HepG2 (cell line): ENCODE measurements around the gene FBXW4. TPM values are rescaled to one million over a fixed set of nuclear protein-coding genes. Genes with fewer than 3 reads are reported as not detected.
A peak's percentile ranks its signal among the peaks of the same experiment; 100 is the strongest.

Experiments
- ATAC-seq: fragments of 200-7000 bp; cut with Tn5 transposase; 3 replicates; pipeline ENCODE4 v1.9.1; 2020; ENCODE audit warnings: mild to moderate bottlenecking, moderate library complexity
- BruUV-seq: library from RNA; stranded (reverse); fragments of 400-500 nt; replicated peaks from 2 replicates; lab custom pipeline; 2021; lab: Mats Ljungman, UMichigan
- CTCF ChIA-PET: fragments of 300-600 bp; formaldehyde crosslinking; extraction: SDS; loops from one replicate; lab custom pipeline; 2021; ENCODE audit warnings: low total read pairs, inconsistent platforms, low intra/inter-chr PET ratio; lab: Yijun Ruan, JAX
- POLR2A ChIA-PET: fragments of 350-600 bp; sonication (Branson Sonifier 250); formaldehyde crosslinking; loops from one replicate; lab custom pipeline; 2020; ENCODE audit warnings: antibody characterized with exemption, inconsistent platforms; lab: Yijun Ruan, JAX
- DNase-seq: peaks from one replicate; pipeline ENCODE4 v3.0.0-alpha.2; 2015; ENCODE audit warnings: low spot score
- FAIRE-seq: peaks from 3 replicates; lab custom pipeline; 2011; peaks lifted over from hg19 to GRCh38; lab: Jason Lieb, UNC
- H2AFZ ChIP-seq: one replicate; pipeline ENCODE4 v1.6.1; 2011; ENCODE audit warnings: low read length, inconsistent platforms
- H3K27ac ChIP-seq: fragments of 300-600 bp; 3 replicates; pipeline ENCODE4 v1.8.0; 2011; ENCODE audit warnings: mixed run types, mild to moderate bottlenecking, mixed read lengths, low read length, inconsistent platforms; ENCODE audit not compliant: insufficient read depth; ENCODE audit errors: extremely low read length
- H3K27me3 ChIP-seq, 2 experiments: fragments of 200-600 bp in 1 of 2; 2 replicates in 1 of 2; 3 replicates in 1 of 2; pipeline versions ENCODE4 v1.6.0 to v1.8.0; 2011; ENCODE audit warnings: low read length in 2 of 2, mild to moderate bottlenecking in 2 of 2, moderate library complexity in 2 of 2, inconsistent platforms in 1 of 2; ENCODE audit not compliant: insufficient read depth in 2 of 2, control insufficient read depth in 1 of 2
- H3K36me3 ChIP-seq, 2 experiments: fragments of 200-600 bp in 1 of 2; replicated peaks in 1 of 2; 2 replicates in 1 of 2; 3 replicates in 1 of 2; pipeline versions ENCODE4 v1.5.1 to v1.8.0; 2011; ENCODE audit warnings: low read length in 2 of 2, inconsistent platforms in 1 of 2; ENCODE audit not compliant: insufficient read depth in 2 of 2, control insufficient read depth in 1 of 2
- H3K4me1 ChIP-seq: 2 replicates; pipeline ENCODE4 v1.5.1; 2012; ENCODE audit warnings: low read length, inconsistent platforms; ENCODE audit not compliant: insufficient read depth
- H3K4me2 ChIP-seq: 2 replicates; pipeline ENCODE4 v1.6.0; 2011; ENCODE audit warnings: low read depth, low read length, inconsistent platforms
- H3K4me3 ChIP-seq, 3 experiments: fragments of 200-600 bp in 1 of 3; sonication (generic), shearing (Covaris generic) in 1 of 3; replicated peaks in 1 of 3; 2 replicates each; pipeline ENCODE4 v1.5.1; 2011 to 2016; ENCODE audit warnings: low read length in 3 of 3, inconsistent platforms in 2 of 3, low read depth in 2 of 3, mild to moderate bottlenecking in 2 of 3, control low read depth in 1 of 3, mixed read lengths in 1 of 3; ENCODE audit not compliant: insufficient read depth in 1 of 3
- H3K79me2 ChIP-seq: one replicate; pipeline ENCODE4 v1.6.1; 2011; ENCODE audit warnings: low read length, inconsistent platforms; ENCODE audit not compliant: insufficient read depth
- H3K9ac ChIP-seq: 2 replicates; pipeline ENCODE4 v1.6.0; 2011; ENCODE audit warnings: mild to moderate bottlenecking, low read depth, low read length, inconsistent platforms; ENCODE audit not compliant: insufficient read depth
- H3K9me3 ChIP-seq: 2 replicates; pipeline ENCODE4 v1.5.1; 2012; ENCODE audit warnings: mild to moderate bottlenecking, low read length
- H4K20me1 ChIP-seq: 2 replicates; pipeline ENCODE4 v1.6.0; 2011; ENCODE audit warnings: inconsistent platforms, mild to moderate bottlenecking, low read length, moderate library complexity; ENCODE audit not compliant: insufficient read depth
- ARNTL ChIP-seq: sonication (generic); formaldehyde crosslinking; IDR thresholded peaks from 2 replicates; pipeline ENCODE4 v1.4.0; 2020; ENCODE audit warnings: mild to moderate bottlenecking, missing genetic modification reagents
- ATF6 ChIP-seq: sonication (generic); formaldehyde crosslinking; conservative IDR thresholded peaks from 2 replicates; pipeline ENCODE4 v1.4.0; 2020; ENCODE audit warnings: missing genetic modification reagents
- HCFC1 ChIP-seq: fragments of 150-350 bp; IDR thresholded peaks from 2 replicates; pipeline ENCODE4 v1.6.1; 2014; ENCODE audit warnings: low read depth, low read length
- LRRFIP1 ChIP-seq: sonication (generic); formaldehyde crosslinking; conservative IDR thresholded peaks from 2 replicates; pipeline ENCODE4 v1.4.0; 2020; ENCODE audit warnings: missing genetic modification reagents
- MAFF ChIP-seq: IDR thresholded peaks from 2 replicates; pipeline ENCODE4 v1.6.1; 2011; ENCODE audit warnings: low read depth, low read length, improper control_type of control experiment
- MAFK ChIP-seq, 2 experiments: IDR thresholded peaks in 1 of 2; conservative IDR thresholded peaks in 1 of 2; 2 replicates each; pipeline ENCODE4 v1.6.1; 2011; ENCODE audit warnings: improper control_type of control experiment in 2 of 2, low read length in 2 of 2
- RXRB ChIP-seq: IDR thresholded peaks from 2 replicates; pipeline ENCODE4 v1.6.1; 2016; ENCODE audit warnings: borderline replicate concordance, missing genetic modification reagents, missing compliant biosample characterization
- STAT5B ChIP-seq: sonication (generic); formaldehyde crosslinking; IDR thresholded peaks from 2 replicates; pipeline ENCODE4 v1.4.0; 2020; ENCODE audit warnings: missing genetic modification reagents
- THAP11 ChIP-seq: IDR thresholded peaks from 2 replicates; pipeline ENCODE4 v1.6.1; 2016; ENCODE audit warnings: missing biosample characterization, missing genetic modification reagents
- ZBTB38 ChIP-seq: sonication (generic); formaldehyde crosslinking; IDR thresholded peaks from 2 replicates; pipeline ENCODE4 v1.5.1; 2020; ENCODE audit warnings: mild to moderate bottlenecking, missing genetic modification reagents
- ZBTB4 ChIP-seq: sonication (generic); formaldehyde crosslinking; IDR thresholded peaks from 2 replicates; pipeline ENCODE4 v1.4.0; 2020; ENCODE audit warnings: missing genetic modification reagents, mild to moderate bottlenecking, borderline replicate concordance
- WGBS: methylation state at CpG from one replicate; pipeline ENCODE4 v1.1.6; 2017; ENCODE audit warnings: low lambda C conversion rate; 5-methylcytosine and 5-hydroxymethylcytosine counted together
- in situ Hi-C: cut with HindIII; loops from 2 replicates; pipeline ENCODE4 v1.10.0; 2017; ENCODE audit warnings: low pct_unique_long_range_greater_than_20kb; ENCODE audit not compliant: extremely low pct_ligation_motif_present
- intact Hi-C: fragments of 100-400 bp; cut with micrococcal nuclease; formaldehyde crosslinking; loops from one replicate; pipeline ENCODE4 v1.10.0; 2022; ENCODE audit not compliant: unreplicated experiment
- polyA plus RNA-seq, 8 experiments: library from polyadenylated mRNA; depleted of rRNA in 3 of 8; stranded (reverse) in 7 of 8; unstranded in 1 of 8; fragments of >200 nt; fragmentation: Illumina TruSeq in 4 of 8; extraction: Trizol in 4 of 8; gene quantifications; 2 replicates each; pipeline versions ENCODE4 v1.2.1 to v1.2.3, GENCODE V29; 2011 to 2016; ENCODE audit warnings: low read depth in 4 of 8, missing spikeins in 1 of 8, mixed read lengths in 1 of 8; ENCODE audit not compliant: insufficient read depth in 1 of 8
- total RNA-seq, 5 experiments: library from RNA; depleted of rRNA; stranded (reverse); fragments of >200 nt; fragmentation: Illumina TruSeq; extraction: Trizol; gene quantifications; 2 replicates each; pipeline ENCODE4 v1.2.3, GENCODE V29; 2016; ENCODE audit warnings: low read depth in 1 of 5
- TF ChIP-seq, protein P1 (sequence below): sonication (generic); formaldehyde crosslinking; IDR thresholded peaks from 2 replicates; pipeline ENCODE4 v1.4.0; 2020; ENCODE audit warnings: mild to moderate bottlenecking, missing genetic modification reagents

Gene FBXW4
- total and polyA plus RNA-seq, 2 of the 13 experiments (the other 11 are each of a cell fraction or from before 2014, with no cell fraction given), result 23.5 to 33.7 TPM

DNA sequence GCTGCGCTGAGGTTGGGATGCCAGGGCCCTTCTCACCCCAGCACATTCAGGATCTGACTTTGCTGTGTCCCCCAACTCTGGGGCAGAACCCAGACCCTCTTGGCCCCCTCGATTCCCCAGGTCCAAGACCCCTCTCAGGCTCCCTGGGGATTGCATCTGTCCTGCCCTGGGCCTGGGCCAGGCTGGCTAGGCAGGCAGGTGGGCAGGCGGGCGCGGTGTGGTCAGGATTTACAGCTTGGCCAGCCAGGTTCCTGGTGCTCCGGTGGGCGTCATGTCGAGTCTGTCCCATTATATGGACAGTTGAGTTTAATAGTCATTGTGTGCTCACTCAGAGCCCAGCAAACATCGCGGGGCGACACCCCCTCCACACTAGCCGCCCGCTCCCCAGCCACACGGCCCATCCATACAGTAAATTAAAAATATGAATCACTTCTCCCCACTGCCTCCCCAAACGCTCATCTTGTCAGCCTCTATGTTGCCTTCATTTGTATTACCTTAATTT lies 130.4 kb downstream of the FBXW4 start (continued):
- TF ChIP-seq ARNTL (CRISPR knock-in tag) (no peak), RXRB (no peak)

DNA sequence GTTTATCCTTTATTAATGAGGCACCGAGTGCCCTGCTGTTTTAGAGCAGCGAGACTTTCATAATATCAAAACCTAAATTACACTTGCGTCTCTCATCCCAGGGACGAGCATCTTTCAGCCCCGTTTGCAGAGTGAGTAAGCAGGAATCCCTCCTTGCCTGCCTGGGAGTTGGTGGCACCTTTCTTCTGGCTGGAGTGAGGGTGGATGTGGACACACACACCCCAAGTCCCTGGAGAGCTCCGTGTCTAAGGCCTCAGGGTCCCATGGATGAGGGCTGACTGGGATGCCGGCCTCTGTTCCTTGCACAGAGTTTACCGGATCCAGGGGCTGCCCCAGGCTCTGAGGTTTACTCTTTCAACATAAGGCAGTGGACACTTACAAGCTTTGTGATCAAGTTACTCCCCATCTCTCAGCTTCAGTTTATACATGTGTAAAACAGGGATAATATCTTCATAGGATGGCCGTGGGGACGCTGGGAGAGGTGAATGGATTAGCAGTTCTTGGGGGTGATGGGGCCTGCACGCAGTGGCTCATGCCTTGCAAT lies 131.4 kb downstream of the FBXW4 start:
- Histone ChIP-seq H3K4me3 (no peak overlapping the region), H3K4me2 (0 out of 2 replicates have a peak overlapping the region, but pooled peaks have one; percentile 1), H2AFZ (no peak overlapping the region), H3K9ac (no peak overlapping the region), H3K9me3 (no peaks in the 10 kb centered on the region)
- FAIRE-seq, result no peak
- intact Hi-C loops, result no loop called here
- CTCF ChIA-PET, result no interaction called here
- no peak for TF ChIP-seq ZBTB4 (CRISPR knock-in tag)
- TF ChIP-seq STAT5B (CRISPR knock-in tag), result no peak
- no peak for TF ChIP-seq MAFK (conservative IDR thresholded peaks at IDR 0.05 in 1 of 2, IDR thresholded peaks at IDR 0.05 in 1 of 2; ENCODE audit: low read length in 2 of 2)
- no peak for TF ChIP-seq ZBTB38 (CRISPR knock-in tag)
- TF ChIP-seq, protein P1, sequence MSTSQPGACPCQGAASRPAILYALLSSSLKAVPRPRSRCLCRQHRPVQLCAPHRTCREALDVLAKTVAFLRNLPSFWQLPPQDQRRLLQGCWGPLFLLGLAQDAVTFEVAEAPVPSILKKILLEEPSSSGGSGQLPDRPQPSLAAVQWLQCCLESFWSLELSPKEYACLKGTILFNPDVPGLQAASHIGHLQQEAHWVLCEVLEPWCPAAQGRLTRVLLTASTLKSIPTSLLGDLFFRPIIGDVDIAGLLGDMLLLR (CRISPR knock-in tag), result no peak
- no peak for TF ChIP-seq THAP11 (CRISPR knock-in tag)
- TF ChIP-seq ATF6, result no peak
- no peak for TF ChIP-seq HCFC1
- TF ChIP-seq LRRFIP1, result no peak
- TF ChIP-seq MAFF, result no peak
- TF ChIP-seq, all 625 proteins: peak for 0
- Histone ChIP-seq H3K4me1 (peaks cover 33% of the 10 kb centered on the region), H3K79me2 (no peaks in the 10 kb centered on the region), H3K36me3 (no peaks in the 10 kb centered on the region), H4K20me1 (no peaks in the 10 kb centered on the region), H3K27ac (no peak overlapping the region), H3K27me3 (peaks cover 0 to 36% of the 10 kb centered on the region in 2 experiments; a peak in 4 of 5 replicates)
- 16% methylated on average over 9 of the region's 11 CpGs for WGBS
- ATAC-seq, result no peak
- no peak for DNase-seq
- BruUV-seq, result no TSS peak
- in situ Hi-C loops, result no loop called here
- POLR2A ChIA-PET, result no interaction called here
